Stimulated activated CD4-positive, alpha-beta T cell treated with anti-CD3 and anti-CD28 coated beads, Interleukin-15, amount 100 ng/mL, for 24 hours (primary cell): ENCODE data around the gene TMEM108.

Experiments used
- DNase-seq: peaks from one replicate; pipeline ENCODE4 v3.0.0-alpha.2; 2020

The TMEM108 gene

DNA sequence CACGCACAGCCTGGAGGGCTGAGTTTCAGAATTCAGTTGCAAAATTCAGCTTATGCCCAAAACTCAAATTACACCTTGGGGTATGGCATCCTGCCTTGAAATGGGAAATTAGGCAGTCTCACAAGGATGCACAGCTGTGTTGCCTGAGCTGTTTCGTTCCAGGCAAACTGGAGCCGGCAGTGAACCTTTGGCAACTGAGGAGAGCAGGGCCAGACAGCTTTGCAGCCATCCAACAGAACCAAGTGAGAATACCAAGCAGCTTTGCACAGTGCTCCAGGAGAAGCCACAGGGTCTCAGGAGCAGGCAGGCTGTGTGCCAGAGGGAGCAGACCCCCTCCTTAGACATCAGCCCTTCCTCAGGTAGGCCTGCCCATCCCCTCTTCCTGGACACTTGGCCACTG, 329.2 kb downstream of the TMEM108 start:
- no peak for DNase-seq

DNA sequence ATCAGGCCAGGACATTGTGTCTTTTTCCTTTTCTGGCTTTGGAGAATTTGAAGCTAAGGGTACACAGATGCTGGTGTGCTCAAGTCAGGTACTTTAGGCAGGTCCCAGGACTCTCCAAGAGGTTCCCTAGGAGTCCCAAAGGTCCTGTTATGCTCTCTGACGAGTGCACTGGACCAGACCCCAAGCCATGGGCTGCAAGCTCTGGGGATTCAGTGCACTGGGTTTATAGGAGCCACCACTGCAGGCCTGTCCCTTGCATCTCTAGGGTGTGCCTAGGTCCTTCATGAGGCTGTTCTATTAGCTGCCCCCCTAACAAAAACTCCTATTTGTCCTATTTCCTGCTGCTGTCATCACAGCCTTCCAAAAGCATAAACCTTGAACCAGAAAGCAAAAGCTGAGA, 329.8 kb downstream of the TMEM108 start:
- no peak for DNase-seq

DNA sequence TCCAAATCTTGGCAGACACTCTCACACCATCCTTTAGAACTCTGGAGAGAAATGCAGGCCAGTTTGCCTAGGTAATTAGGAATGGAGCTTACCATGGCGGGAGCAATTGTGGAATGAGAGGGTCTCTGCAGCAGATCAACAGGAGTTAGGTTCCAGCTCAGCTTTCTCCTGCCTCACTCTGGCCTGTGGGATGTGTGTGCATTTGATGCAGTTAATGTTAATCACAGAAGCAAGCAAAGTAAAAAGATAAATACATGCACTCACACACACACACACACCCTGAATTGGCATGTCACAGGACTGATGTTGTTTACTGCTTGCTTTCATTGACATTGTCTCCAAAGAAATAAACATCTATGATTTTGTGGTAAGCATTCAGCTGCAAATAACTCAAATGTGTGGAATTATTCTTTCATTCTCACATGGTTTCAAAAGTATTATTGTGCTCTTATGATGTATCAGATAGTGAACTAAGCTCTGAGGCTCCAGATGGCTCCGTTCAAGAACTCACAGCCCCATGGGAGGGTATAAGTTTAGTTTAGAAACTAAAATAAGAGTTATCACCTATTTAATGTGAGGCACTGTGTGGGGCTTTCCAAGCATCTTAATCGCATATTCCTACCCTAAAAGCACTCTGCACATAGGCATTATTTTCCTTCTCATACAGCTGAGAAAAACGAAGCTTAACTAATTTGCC, 330.3 kb downstream of the TMEM108 start:
- no peak for DNase-seq

DNA sequence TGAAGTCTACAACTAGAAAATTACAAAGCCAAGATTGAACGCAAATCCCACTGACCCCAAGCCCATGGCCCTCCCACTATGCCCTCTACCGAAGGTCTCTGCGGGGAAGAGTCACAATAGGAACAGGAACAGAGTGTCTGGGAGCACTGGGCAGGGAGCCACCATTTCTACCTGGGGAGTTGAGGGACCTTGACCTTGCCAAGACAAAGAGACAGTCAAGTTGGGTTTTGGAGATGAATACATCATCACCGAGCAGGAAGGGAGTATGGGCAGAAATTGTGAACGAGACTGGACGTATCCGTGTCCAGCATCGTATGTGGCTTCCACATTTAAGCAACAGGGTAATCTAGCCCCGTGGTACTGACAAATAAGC, 330.9 kb downstream of the TMEM108 start:
- DNase-seq: no peak

DNA sequence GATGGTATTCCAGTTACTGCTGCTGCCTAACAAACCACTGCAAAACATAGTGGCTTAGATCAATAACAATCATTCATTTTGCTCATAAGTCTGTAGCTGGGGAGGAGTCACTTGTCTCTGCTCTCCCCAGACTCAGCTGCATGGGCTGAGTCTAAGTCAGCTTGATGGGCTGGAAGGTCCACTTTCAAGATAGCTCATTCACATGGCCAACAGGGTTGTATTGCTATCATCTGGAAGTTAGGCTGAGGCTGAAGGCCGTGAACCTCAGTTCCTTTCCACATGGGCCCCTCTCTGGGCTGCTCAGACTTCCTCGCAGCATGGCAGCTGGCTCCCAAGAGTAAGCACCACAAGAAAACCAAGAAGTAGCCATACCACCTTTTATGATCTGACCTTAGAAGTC, 333.0 kb downstream of the TMEM108 start:
- DNase-seq: no peak

DNA sequence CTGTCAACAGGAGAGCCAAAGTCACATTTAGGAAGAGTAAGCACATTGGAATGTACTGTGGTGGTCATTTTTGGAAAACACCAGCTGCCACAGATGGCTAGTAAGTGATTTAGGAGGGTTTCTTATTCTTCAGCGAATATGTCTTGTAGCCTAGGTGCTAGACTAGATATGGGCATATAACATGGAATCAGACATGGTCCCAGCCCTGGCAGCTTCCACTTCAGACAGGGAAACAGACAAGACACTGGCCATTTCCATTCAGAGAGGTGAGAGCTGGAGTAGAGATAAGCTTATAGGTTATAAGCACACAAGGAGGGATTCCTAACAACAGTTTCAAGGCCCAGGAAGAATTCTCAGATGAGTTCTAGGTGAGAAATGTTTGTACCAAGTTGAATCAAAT, 333.5 kb downstream of the TMEM108 start:
- DNase-seq: no peak

DNA sequence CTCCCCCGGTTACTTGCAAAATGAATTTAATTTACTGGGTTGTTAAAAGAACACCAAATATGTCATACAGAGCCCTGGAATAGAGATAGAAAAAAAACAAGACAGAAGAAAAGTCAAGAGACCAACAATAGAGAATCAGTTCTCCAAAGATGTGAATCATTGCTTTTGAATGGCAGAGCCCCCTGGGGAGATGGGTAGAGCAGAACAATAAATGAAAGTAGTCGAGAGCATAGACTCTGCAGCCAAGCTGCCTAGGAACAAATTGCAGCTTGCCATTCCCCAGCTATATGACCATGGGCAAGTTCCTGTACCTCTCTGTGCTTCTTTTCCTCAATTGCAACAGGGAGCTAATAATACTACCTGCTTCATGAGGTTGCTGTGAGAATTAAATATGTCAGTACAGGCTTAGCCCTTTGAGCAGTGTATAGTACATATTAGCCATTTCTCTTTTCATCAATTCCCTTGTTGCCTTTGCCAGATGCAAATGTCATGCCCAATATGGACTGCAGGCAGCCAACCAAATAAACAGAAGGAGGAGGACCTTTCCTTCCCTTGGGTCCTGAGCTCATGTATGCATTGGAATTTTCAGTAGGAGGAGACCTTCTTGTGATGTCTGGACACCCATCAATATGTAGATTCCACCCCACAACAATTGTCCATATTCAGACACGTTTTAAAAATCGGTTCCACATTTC, 336.7 kb downstream of the TMEM108 start:
- DNase-seq: no peak

DNA sequence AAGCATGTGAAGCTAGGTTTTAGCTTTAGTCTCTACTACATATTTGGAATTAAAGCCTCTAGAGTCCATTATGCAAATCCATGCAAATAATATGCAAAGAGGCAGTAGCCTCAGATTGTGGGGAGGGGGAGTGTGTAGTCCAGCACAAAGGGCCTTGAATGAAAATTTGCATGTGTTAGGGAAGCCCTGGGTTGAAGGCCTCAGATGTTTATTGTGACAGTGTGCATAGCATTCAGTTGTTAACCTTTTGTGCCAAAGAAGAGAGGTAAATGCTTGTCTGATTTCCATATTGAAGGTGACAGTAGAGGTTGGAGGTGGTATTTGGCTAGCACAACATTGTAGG, 337.2 kb downstream of the TMEM108 start:
- DNase-seq: no peak

DNA sequence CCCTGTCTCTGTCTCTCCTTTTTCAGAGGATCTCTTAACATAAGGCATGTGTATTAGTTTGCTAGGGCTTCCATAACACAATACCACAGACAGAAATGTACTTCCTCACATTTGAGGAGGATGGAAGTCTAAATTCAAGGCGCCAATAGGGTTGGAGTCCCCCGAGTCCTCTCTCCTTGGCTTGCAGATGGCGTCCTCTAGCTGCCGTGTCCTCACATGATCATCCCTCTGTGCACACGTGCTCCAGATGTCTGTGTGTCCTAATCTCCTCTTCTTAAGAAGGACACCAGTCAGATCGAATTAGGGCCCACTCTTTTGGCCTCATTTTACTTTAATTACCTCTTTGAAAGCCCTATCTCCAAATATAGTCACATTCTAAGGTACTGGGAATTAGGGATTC, 338.6 kb downstream of the TMEM108 start:
- no peak for DNase-seq

DNA sequence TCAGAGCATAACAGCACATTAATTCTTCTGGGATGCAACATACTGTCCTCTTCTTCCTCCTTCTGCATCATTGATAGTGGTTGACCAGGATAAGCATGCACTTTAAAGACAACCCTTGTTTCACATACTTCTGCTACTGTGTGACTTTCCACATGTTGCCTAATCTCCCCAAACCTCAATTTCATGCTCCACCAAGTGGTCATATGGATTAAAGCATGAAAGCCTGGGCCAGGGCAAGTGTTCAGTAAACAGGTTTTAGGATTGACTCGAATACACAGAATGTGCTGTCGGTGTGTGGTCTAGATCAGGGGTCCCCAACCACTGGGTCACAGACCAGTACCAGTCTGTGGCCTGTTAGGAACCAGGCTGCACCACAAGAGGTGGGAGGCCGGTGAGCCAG, 339.2 kb downstream of the TMEM108 start:
- no peak for DNase-seq

DNA sequence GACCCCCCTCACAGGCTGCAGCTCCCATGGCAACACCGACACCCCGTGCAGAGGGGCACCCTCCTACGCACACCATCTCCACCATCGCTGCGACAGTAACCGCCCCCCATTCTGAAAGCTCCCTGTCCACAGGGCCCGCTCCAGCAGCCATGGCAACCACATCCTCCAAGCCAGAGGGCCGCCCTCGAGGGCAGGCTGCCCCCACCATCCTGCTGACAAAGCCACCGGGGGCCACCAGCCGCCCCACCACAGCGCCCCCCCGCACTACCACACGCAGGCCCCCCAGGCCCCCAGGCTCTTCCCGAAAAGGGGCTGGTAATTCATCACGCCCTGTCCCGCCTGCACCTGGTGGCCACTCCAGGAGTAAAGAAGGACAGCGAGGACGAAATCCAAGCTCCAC, 341.7 kb downstream of the TMEM108 start:
- no peak for DNase-seq

DNA sequence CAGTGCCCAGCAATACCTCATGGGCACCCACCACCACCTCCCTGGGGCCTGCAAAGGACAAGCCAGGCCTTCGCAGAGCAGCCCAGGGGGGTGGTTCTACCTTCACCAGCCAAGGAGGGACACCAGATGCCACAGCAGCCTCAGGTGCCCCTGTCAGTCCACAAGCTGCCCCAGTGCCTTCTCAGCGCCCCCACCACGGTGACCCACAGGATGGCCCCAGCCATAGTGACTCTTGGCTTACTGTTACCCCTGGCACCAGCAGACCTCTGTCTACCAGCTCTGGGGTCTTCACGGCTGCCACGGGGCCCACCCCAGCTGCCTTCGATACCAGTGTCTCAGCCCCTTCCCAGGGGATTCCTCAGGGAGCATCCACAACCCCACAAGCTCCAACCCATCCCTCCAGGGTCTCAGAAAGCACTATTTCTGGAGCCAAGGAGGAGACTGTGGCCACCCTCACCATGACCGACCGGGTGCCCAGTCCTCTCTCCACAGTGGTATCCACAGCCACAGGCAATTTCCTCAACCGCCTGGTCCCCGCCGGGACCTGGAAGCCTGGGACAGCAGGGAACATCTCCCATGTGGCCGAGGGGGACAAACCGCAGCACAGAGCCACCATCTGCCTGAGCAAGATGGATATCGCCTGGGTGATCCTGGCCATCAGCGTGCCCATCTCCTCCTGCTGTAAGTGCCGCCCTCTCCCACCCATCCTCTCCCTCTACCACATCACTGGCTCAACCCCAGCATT, 342.5 kb downstream of the TMEM108 start:
- no peak for DNase-seq

DNA sequence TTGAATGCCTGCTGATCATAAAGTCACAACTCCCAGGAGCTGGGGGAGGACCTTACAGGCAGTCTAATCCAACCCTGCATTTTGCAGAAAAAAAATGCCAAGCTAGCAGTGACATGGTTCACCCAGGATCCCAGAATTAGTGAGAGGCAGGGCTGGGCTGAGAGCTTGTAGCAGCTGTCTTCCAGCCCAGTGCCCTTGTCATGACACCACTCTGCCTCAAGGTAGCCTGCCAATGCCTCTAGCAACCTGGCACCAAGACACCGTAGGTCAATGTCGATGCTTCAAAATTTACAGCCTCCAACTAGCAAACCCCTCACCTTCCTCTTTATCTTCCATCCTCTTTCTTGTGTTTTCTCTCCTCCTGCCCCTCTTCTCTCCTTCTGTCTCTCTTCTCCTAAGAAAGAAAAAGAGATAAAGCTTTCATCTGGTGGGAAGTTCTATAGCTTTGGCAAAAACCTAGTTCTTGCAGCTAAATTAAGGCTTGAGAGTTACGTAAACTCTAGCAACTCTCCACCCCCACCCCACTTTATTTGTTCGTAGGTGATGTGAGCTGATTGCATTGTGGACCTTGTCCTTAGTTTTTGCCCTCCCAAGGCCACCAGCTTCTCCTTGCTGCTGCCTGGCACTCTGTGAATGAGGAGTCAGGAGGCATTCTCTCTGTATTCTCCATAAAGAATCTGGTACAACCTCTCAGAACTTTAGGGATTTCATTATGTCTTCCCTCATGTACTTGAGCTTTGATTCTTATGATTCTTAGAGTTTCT, 343.3 kb downstream of the TMEM108 start:
- DNase-seq: no peak

DNA sequence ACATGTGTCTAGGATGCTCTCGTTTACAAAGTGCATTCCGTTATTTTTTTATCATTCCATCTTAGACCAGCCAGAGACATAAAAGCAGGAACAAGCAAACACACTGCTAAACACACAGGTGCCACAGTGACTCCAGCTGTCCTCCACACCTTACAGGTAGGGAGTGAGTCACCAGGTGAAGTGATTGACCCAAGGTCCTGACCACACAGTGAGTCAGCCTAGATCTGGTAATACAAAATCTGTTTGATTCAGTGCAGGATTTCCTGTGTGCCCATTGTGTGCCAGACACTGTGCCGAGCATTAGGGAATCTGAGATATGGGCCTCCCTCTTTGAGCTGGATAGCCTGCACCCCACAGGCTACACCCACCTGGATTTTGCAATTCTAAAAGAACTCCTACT, 345.0 kb downstream of the TMEM108 start:
- DNase-seq: no peak

DNA sequence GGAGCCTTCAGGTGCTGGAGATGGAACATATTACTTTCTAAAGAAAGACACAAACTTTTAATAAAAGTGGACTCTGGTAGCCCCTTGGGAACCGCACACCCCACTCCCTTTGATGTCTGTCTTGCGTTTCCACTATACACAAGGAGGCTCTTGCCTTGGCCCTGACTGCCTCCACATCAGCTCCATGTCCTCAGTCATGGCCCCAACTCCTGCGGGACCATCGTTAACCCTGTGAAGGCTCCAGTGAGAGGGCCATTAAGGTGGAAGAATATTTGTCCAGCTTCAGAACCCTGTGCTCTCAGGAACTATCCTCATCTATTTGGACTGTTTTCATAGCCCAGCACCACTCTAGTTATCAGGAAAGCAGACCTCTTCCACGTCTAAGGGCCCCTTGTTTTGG, 345.6 kb downstream of the TMEM108 start:
- DNase-seq: no peak

DNA sequence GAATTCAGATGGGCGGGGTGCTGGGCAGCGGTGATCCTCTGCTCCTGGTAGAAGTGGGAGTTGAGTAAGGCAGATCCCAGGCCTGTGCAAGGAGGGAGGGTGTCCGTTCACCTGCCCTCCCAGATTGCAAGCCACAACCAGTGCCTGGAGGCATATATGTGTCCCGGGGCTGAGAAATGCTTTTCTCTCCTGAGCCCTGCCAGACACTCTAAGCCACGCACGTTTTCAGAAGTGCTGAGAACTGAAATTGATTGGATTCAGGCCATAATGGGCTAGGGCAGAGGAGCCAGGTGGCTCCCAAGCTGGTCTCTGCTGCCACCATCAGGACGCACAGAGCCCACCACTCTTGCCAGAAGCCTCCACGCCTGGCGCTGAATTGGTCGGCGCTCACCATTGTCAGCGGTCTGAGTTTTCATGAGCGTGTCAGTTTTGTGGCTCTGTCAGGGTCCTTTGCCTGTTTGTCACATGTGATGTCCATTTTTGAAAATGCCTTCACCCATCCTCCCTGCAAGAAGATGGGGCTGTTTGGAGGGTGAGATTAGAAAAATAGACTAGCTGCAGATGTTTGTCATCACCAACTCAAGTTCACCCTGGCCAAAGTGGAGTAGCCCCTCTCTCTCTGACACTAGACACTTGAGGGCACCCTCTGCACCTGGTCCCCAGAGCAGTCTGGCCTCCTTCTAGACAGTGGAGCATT, 346.3 kb downstream of the TMEM108 start:
- DNase-seq: peak; percentile 52

DNA sequence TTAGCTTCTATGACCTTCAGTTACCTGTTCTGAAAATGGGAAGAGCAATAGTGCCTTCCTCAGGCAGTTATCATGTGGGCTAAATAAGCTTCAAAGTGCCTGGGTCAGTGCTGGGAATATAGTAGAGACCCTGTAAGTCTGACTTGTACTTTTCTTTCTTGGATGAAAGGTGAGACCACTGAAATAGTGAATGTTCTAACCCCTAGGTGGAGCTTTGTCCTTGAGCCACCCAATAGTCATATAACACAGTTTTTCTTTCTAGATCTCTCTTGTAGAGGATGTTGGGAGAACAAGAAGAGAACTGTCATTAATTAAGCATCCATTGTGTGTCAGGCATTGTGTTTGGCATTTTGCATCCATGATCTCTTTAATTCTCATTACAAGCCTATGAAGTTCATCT, 348.7 kb downstream of the TMEM108 start:
- no peak for DNase-seq

DNA sequence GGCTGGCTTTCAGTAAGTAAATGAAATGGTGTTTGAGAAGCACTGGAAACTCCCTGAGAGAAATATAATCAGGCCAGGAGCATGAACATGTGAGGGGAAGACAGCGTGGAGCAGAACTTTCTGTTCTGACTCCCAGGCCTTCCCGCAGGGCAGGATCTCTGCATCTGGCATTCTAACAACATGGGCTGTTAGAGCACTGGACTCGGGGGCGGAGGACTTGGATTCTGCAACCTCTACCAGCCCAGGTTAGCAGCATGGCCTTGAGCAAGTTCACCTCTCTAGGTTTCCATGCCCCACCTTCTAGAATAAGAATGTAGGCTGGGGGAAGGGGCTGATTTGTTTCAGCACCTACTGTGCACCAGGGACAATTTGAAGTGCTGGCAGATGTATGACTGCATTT, 349.1 kb downstream of the TMEM108 start:
- no peak for DNase-seq

DNA sequence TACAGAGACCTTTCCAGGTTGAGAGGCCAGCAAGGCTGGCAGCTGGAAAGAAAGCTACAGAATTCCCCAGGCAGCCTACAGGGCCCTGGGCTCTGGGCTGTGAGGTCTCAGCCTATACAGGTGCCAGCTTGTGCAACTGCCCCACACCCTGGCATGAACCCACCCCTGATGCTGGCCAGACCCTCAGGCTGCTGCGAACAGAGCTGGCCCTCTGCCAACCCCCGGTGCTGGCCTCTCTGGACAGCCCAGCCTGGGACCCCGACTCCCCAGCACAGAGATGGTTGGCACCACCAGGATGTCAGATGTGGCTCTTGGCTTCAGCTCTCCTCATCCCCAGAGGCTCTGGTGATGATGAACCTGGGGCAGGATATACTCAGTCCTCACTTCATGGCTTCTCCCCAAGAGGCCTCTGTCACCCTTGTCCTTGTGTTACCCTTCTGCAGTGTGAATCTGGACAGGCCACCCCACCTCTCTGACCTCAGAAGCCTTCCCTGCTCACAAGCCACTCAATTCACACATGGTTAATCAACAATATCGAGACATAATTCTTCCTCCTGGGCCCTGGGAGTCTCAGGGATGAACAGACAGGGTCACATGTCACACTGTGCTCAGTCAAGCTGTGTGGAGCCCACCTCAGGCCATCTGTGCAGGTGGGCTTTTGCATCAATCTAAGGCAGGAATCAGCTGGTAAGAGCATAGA, 350.7 kb downstream of the TMEM108 start:
- DNase-seq: no peak

DNA sequence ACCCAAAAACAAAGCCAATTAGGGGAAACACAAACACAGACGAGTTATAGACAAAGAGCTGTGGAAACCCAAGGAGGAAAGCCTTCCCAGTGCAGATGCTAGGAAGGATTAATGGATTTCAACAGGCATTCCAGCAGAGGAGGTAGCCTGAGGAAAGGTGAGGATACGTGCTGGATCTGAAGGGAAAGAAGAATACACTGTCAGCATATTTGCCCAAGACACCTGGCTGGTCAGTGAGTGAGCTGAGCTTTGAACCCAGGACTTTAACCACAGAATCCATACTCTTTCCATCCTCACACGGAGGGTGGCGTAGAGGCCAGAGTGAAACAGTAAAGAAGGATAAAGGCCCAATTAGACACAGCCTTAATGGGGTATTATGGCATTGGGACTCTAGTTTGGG, 352.5 kb downstream of the TMEM108 start:
- DNase-seq: no peak

DNA sequence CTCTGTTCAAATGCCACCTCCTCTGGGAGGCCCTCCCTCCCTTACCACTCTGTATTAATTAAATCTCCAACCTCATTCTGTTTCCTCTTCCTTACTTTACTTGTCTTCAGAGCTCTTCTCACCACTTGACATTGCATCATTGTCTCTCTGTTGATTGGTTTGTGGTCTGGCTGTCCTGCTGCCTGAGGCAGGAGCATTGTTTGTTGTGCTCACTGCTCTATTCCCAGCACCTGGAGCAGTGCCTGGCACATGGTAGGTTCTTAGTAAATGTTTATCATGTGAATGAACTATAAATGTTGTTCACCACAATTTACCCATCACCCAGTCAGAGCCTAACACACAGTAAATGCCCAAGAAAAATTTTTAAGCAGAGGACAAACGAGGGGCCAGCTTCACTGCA, 355.0 kb downstream of the TMEM108 start:
- no peak for DNase-seq
